HCT116 (cell line): ENCODE measurements around the gene THOP1. TPM values are rescaled to one million over a fixed set of nuclear protein-coding genes. Genes with fewer than 3 reads are reported as not detected.

Experiments
- ATAC-seq: fragments of 200-7000 bp; cut with Tn5 transposase; 2 replicates; pipeline ENCODE4 v1.9.1; 2020; ENCODE audit warnings: mild to moderate bottlenecking, moderate library complexity
- BruUV-seq: library from RNA; stranded (reverse); fragments of 400-500 nt; replicated peaks from 2 replicates; lab custom pipeline; 2021; lab: Mats Ljungman, UMichigan
- CTCF ChIA-PET: fragments of 300-600 bp; sonication (Branson Sonifier 250); formaldehyde crosslinking; loops from one replicate; lab custom pipeline; 2021; ENCODE audit warnings: antibody characterized with exemption; lab: Charles Lee
- POLR2A ChIA-PET: fragments of 300-600, 350-600 bp; sonication (Branson Sonifier 250); formaldehyde crosslinking; loops from one replicate; lab custom pipeline; 2021; ENCODE audit warnings: antibody characterized with exemption; lab: Charles Lee
- RAD21 ChIA-PET, 2 experiments: fragments of 300-600 bp; sonication (Branson Sonifier 250); formaldehyde crosslinking; loops; one replicate each; lab custom pipeline; 2023; ENCODE audit warnings: low total read pairs in 2 of 2; ENCODE audit not compliant: uncharacterized antibody in 2 of 2, unreplicated experiment in 2 of 2, low non-redundant PET in 1 of 2; lab: Charles Lee
- DNase-seq: peaks from one replicate; pipeline ENCODE4 v3.0.0-alpha.2; 2010; ENCODE audit warnings: low read depth, low spot score
- H2AFZ ChIP-seq: fragments of 200-600 bp; shearing (Covaris generic), sonication (generic); 2 replicates; pipeline ENCODE4 v1.6.1; 2017; ENCODE audit warnings: low read depth, mixed run types, mixed read lengths, antibody characterized with exemption, low read length; ENCODE audit not compliant: poor library complexity, severe bottlenecking
- H3K27ac ChIP-seq: 2 replicates; pipeline ENCODE4 v1.5.1; 2012; ENCODE audit warnings: low read depth, low read length
- H3K27me3 ChIP-seq: fragments of 200-600 bp; sonication (generic); 2 replicates; pipeline ENCODE4 v1.6.1; 2016; ENCODE audit warnings: mixed run types, low read length, mixed read lengths; ENCODE audit not compliant: insufficient read depth
- H3K36me3 ChIP-seq, 2 experiments: fragments of 200-500 bp in 1 of 2; fragments of 200-600 bp in 1 of 2; sonication (Bioruptor generic) in 1 of 2; sonication (generic) in 1 of 2; 2 replicates each; pipeline versions ENCODE4 v1.5.1 to v1.6.1; 2014 to 2016; ENCODE audit warnings: low read length in 2 of 2, inconsistent platforms in 1 of 2, mixed read lengths in 1 of 2, mixed run types in 1 of 2; ENCODE audit not compliant: insufficient read depth in 2 of 2, control insufficient read depth in 1 of 2
- H3K4me1 ChIP-seq, 2 experiments: fragments of 200-600 bp in 1 of 2; sonication (generic) in 1 of 2; 2 replicates each; pipeline versions ENCODE4 v1.5.1 to v1.6.1; 2012 to 2017; ENCODE audit warnings: low read length in 2 of 2, inconsistent platforms in 1 of 2, mild to moderate bottlenecking in 1 of 2, mixed read lengths in 1 of 2, mixed run types in 1 of 2, moderate library complexity in 1 of 2; ENCODE audit not compliant: insufficient read depth in 2 of 2, control insufficient read depth in 1 of 2
- H3K4me2 ChIP-seq: fragments of 200-600 bp; sonication (generic); 2 replicates; pipeline ENCODE4 v1.6.1; 2017; ENCODE audit warnings: mixed run types, low read length, mixed read lengths
- H3K4me3 ChIP-seq, 2 experiments: fragments of 200-600 bp in 1 of 2; sonication (generic) in 1 of 2; replicated peaks in 1 of 2; 2 replicates each; pipeline ENCODE4 v1.5.1; 2011 to 2016; ENCODE audit warnings: low read length in 2 of 2, control low read depth in 1 of 2, low read depth in 1 of 2, mild to moderate bottlenecking in 1 of 2, mixed read lengths in 1 of 2, mixed run types in 1 of 2
- H3K79me2 ChIP-seq: fragments of 200-600 bp; sonication (generic); 2 replicates; pipeline ENCODE4 v1.6.1; 2017; ENCODE audit warnings: mild to moderate bottlenecking, mixed run types, low read length, moderate library complexity, mixed read lengths; ENCODE audit not compliant: insufficient read depth
- H3K9ac ChIP-seq: fragments of 200-600 bp; sonication (generic); 2 replicates; pipeline ENCODE4 v1.6.1; 2016; ENCODE audit warnings: low read length, mixed read lengths
- H3K9me2 ChIP-seq: fragments of 200-600 bp; sonication (generic), shearing (Covaris generic); 2 replicates; pipeline ENCODE4 v1.6.1; 2017; ENCODE audit warnings: mixed run types, mild to moderate bottlenecking, moderate library complexity; ENCODE audit not compliant: insufficient read depth
- H3K9me3 ChIP-seq, 2 experiments: fragments of 200-500 bp in 1 of 2; fragments of 200-600 bp in 1 of 2; sonication (Bioruptor generic) in 1 of 2; sonication (generic) in 1 of 2; 2 replicates each; pipeline ENCODE4 v1.6.1; 2014 to 2017; ENCODE audit warnings: low read length in 2 of 2, mixed read lengths in 2 of 2, inconsistent platforms in 1 of 2, low read depth in 1 of 2, mild to moderate bottlenecking in 1 of 2, mixed run types in 1 of 2, moderate library complexity in 1 of 2; ENCODE audit not compliant: control insufficient read depth in 1 of 2, insufficient read depth in 1 of 2
- H4K20me1 ChIP-seq: fragments of 200-600 bp; sonication (generic), shearing (Covaris generic); 2 replicates; pipeline ENCODE4 v1.6.1; 2017; ENCODE audit warnings: mixed run types, mild to moderate bottlenecking, moderate library complexity; ENCODE audit not compliant: insufficient read depth
- ATF3 ChIP-seq: IDR thresholded peaks from 2 replicates; pipeline ENCODE4 v1.6.1; 2012
- CBX3 ChIP-seq: IDR thresholded peaks from 2 replicates; pipeline ENCODE4 v1.6.1; 2012; ENCODE audit warnings: low read depth
- CEBPB ChIP-seq: IDR thresholded peaks from 2 replicates; pipeline ENCODE4 v1.6.1; 2012; ENCODE audit warnings: low read depth
- ELF1 ChIP-seq: IDR thresholded peaks from 2 replicates; pipeline ENCODE4 v1.6.1; 2012; ENCODE audit warnings: low read depth, borderline replicate concordance
- EZH2 ChIP-seq: fragments of 200-600 bp; sonication (generic); IDR thresholded peaks from 2 replicates; pipeline ENCODE4 v1.6.1; 2017; ENCODE audit warnings: antibody characterized with exemption, mixed run types
- EZH2phosphoT487 ChIP-seq: fragments of 200-600 bp; IDR thresholded peaks from 2 replicates; pipeline ENCODE4 v1.6.1; 2018; ENCODE audit warnings: antibody characterized with exemption, borderline replicate concordance
- FOSL1 ChIP-seq: IDR thresholded peaks from 2 replicates; pipeline ENCODE4 v1.6.1; 2012; ENCODE audit warnings: low read depth
- JUND ChIP-seq: IDR thresholded peaks from 2 replicates; pipeline ENCODE4 v1.6.1; 2012
- MAX ChIP-seq: IDR thresholded peaks from 2 replicates; pipeline ENCODE4 v1.6.1; 2012
- POLR2A ChIP-seq: IDR thresholded peaks from 2 replicates; pipeline ENCODE4 v1.7.0; 2011; ENCODE audit warnings: borderline replicate concordance; ENCODE audit not compliant: insufficient read depth, insufficient read length; ENCODE audit errors: extremely low read depth
- RAD21 ChIP-seq: IDR thresholded peaks from 2 replicates; pipeline ENCODE4 v1.6.1; 2012; ENCODE audit warnings: low read depth, mild to moderate bottlenecking
- SIN3A ChIP-seq: IDR thresholded peaks from 2 replicates; pipeline ENCODE4 v1.6.1; 2012; ENCODE audit warnings: low read depth
- SP1 ChIP-seq: IDR thresholded peaks from 2 replicates; pipeline ENCODE4 v1.6.1; 2012; ENCODE audit warnings: low read depth
- SRF ChIP-seq: IDR thresholded peaks from 2 replicates; pipeline ENCODE4 v1.6.1; 2012; ENCODE audit warnings: low read depth
- TCF7L2 ChIP-seq: IDR thresholded peaks from 2 replicates; pipeline ENCODE4 v1.7.0; 2011; ENCODE audit warnings: borderline replicate concordance, inconsistent platforms; ENCODE audit not compliant: insufficient read depth, insufficient read length; ENCODE audit errors: extremely low read depth
- YY1 ChIP-seq: IDR thresholded peaks from 2 replicates; pipeline ENCODE4 v1.6.1; 2011; ENCODE audit warnings: low read length, low read depth, moderate library complexity, mild to moderate bottlenecking; ENCODE audit not compliant: insufficient replicate concordance; ENCODE audit errors: extremely low read depth
- ZFX ChIP-seq: fragments of 450-650 bp; IDR thresholded peaks from 2 replicates; pipeline ENCODE4 v1.6.1; 2017
- ZNF274 ChIP-seq: fragments of 200-500 bp; sonication (Bioruptor generic); IDR thresholded peaks from 2 replicates; pipeline ENCODE4 v1.6.1; 2014; ENCODE audit warnings: mild to moderate bottlenecking, low read depth, low read length, inconsistent platforms
- intact Hi-C: fragments of 100-400 bp; cut with micrococcal nuclease; formaldehyde crosslinking; loops from 2 replicates; pipeline ENCODE4 v1.10.0; 2022
- total RNA-seq: library from RNA; stranded (reverse); gene quantifications from one replicate; pipeline ENCODE4 v1.2.1, GENCODE V29; 2021; ENCODE audit not compliant: unreplicated experiment

THOP1 gene
- total RNA-seq, 1 experiment from 2014 or later, result 201 TPM

GRCh38 chr19:2758601-2759313, 26.5 kb upstream of the THOP1 start:
- Histone ChIP-seq H3K36me3 (peaks cover 21 to 50% of the 10 kb centered on the region in 2 experiments; a peak in 3 of 4 replicates), H3K79me2 (peaks cover 1% of the 10 kb centered on the region; the same call in 1 of the 2 replicates), H3K27ac (no peak overlapping the region), H3K27me3 (no peaks in the 10 kb centered on the region), H3K9me3 (no peaks in the 10 kb centered on the region), H3K9ac (no peak overlapping the region), H2AFZ (no peak overlapping the region), H3K4me2 (no peak overlapping the region), H4K20me1 (no peaks in the 10 kb centered on the region), H3K4me1 (no peaks in the 10 kb centered on the region), H3K9me2 (no peaks in the 10 kb centered on the region), H3K4me3 (no peak overlapping the region)
- DNase-seq, result no peak
- ATAC-seq, result no peak
- ChIA-PET RAD21 (no interaction called here), CTCF (no interaction called here), POLR2A (no interaction called here)
- no peak for TF ChIP-seq EZH2
- no peak for TF ChIP-seq RAD21
- TF ChIP-seq MAX, result no peak
- TF ChIP-seq CEBPB, result no peak
- TF ChIP-seq FOSL1, result no peak
- no peak for TF ChIP-seq JUND
- TF ChIP-seq YY1, result no peak
- TF ChIP-seq CBX3, result no peak
- TF ChIP-seq ZFX, result no peak
- TF ChIP-seq SIN3A, result no peak
- no peak for TF ChIP-seq EZH2phosphoT487
- TF ChIP-seq POLR2A, result no peak
- no peak for TF ChIP-seq TCF7L2
- TF ChIP-seq ZNF274, result no peak
- no peak for TF ChIP-seq ELF1
- TF ChIP-seq SP1, result no peak
- TF ChIP-seq SRF, result no peak
- TF ChIP-seq ATF3, result no peak
- intact Hi-C loops, result no loop called here
- BruUV-seq, result no TSS peak
